ENCODE measurements around the gene JUNB. TPM values are rescaled to one million over a fixed set of nuclear protein-coding genes. Genes with fewer than 3 reads are reported as not detected.

Gene JUNB
- total RNA-seq, 1 experiment from 2014 or later = 194 TPM

- TF ChIP-seq, protein P1, sequence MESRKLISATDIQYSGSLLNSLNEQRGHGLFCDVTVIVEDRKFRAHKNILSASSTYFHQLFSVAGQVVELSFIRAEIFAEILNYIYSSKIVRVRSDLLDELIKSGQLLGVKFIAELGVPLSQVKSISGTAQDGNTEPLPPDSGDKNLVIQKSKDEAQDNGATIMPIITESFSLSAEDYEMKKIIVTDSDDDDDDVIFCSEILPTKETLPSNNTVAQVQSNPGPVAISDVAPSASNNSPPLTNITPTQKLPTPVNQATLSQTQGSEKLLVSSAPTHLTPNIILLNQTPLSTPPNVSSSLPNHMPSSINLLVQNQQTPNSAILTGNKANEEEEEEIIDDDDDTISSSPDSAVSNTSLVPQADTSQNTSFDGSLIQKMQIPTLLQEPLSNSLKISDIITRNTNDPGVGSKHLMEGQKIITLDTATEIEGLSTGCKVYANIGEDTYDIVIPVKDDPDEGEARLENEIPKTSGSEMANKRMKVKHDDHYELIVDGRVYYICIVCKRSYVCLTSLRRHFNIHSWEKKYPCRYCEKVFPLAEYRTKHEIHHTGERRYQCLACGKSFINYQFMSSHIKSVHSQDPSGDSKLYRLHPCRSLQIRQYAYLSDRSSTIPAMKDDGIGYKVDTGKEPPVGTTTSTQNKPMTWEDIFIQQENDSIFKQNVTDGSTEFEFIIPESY (IDR thresholded peaks at IDR 0.05; ENCODE audit: extremely low read depth, insufficient replicate concordance, low read length) = no peak
- TF ChIP-seq ZFX (IDR thresholded peaks at IDR 0.05) (no peak), ZNF274 (IDR thresholded peaks at IDR 0.05; ENCODE audit: low read depth, low read length) (no peak), EGR1 (IDR thresholded peaks at IDR 0.05; ENCODE audit: low read depth) (no peak)
- Histone ChIP-seq H3K4me3 (replicated peaks in 1 of 2; ENCODE audit: low read depth in 1 of 2, low read length in 2 of 2) (peak overlapping the region; percentile 13 to 29; a peak in 3 of 4 replicates), H4K20me1 (ENCODE audit: insufficient read depth) (no peaks in the 10 kb centered on the region), H3K9me3 (ENCODE audit: control insufficient read depth in 1 of 2, insufficient read depth in 1 of 2, low read depth in 1 of 2, low read length in 2 of 2) (no peaks in the 10 kb centered on the region), H3K27ac (ENCODE audit: low read depth, low read length) (no peak overlapping the region), H3K36me3 (ENCODE audit: control insufficient read depth in 1 of 2, insufficient read depth in 2 of 2, low read length in 2 of 2) (no peaks in the 10 kb centered on the region), H3K4me1 (ENCODE audit: control insufficient read depth in 1 of 2, insufficient read depth in 2 of 2, low read length in 2 of 2) (peaks cover 36 to 60% of the 10 kb centered on the region in 2 experiments), H3K9ac (ENCODE audit: low read length) (0 out of 2 replicates have a peak overlapping the region, but pooled peaks have one; percentile 27), H3K79me2 (ENCODE audit: insufficient read depth, low read length) (no peaks in the 10 kb centered on the region; the same call in 1 of the 2 replicates), H3K4me2 (ENCODE audit: low read length) (peak overlapping the region; percentile 69), H3K9me2 (ENCODE audit: insufficient read depth) (no peaks in the 10 kb centered on the region), H3K27me3 (ENCODE audit: insufficient read depth, low read length) (no peaks in the 10 kb centered on the region), H2AFZ (ENCODE audit: low read depth, low read length, poor library complexity, severe bottlenecking) (no peak overlapping the region)
- intact Hi-C loops (cut with micrococcal nuclease) = no loop called here
- DNase-seq (ENCODE audit: low read depth, low spot score) (no peak), ATAC-seq (no peak)
- CTCF ChIA-PET = interaction anchor here (0.5 to 2.2 kb wide), 4 partner anchors 7 to 967 kb away, joined by 3 to 8 read pairs (median 4); no protein-coding TSS in a partner anchor
- POLR2A ChIA-PET = interaction anchor here (3.0 kb wide), 1 partner anchor 41 kb away, joined by 14 read pairs; the partner anchor contains the start of gene JUNB
- no TSS peak for BruUV-seq (replicated peaks)
- RAD21 ChIA-PET (ENCODE audit: low non-redundant PET in 1 of 2, low total read pairs in 2 of 2, uncharacterized antibody in 2 of 2, unreplicated experiment in 2 of 2) = no interaction called here
Observed at GRCh38 chr19:12833418-12833737, 42.1 kb downstream of the JUNB start.

DNA sequence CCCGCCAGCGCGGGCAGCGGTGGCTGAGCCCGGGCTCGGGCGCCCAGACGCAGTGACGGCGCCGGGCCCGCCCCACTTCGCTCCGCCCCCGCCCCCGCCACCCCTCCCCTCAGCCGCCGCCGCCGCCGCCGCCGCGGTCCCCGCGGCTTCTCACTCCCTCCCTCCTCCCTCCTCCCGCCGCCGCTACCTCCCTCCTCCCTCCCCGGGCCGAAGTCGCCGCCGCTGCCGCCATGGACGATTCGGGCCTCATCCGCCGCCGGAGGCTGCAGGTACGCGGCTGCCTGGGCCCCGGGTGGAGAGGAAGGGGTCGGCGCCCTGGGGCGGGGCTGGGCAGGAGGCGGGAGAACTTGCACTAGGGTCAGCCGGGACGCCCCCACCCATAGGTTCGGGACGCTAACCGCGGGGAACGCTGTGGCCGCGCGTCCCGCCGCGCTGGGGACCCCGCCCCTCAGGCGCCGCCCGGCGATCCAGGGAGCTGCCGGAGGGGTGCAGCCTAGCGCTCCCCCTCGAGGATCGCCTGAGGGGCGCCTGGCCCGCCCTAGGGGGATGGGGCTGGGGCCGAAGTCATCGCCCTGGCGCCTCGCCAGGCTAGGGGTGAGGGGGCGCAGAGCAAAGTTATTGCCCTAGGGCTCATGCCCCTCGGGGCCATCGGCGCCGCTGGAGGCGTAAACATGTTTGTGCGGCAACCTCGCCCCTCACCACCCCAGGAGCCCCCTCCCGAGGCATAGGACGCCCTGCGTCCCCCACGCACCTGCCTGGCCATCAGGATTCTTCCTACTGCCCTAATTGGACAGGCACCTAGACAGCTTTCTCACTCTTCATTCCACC, 42.7 kb downstream of the JUNB start:
- RAD21 ChIA-PET (ENCODE audit: low non-redundant PET in 1 of 2, low total read pairs in 2 of 2, uncharacterized antibody in 2 of 2, unreplicated experiment in 2 of 2) = no interaction called here
- Histone ChIP-seq H3K9me3 (ENCODE audit: control insufficient read depth in 1 of 2, insufficient read depth in 1 of 2, low read depth in 1 of 2, low read length in 2 of 2) (no peaks in the 10 kb centered on the region), H3K9me2 (ENCODE audit: insufficient read depth) (no peaks in the 10 kb centered on the region), H3K4me2 (ENCODE audit: low read length) (peak overlapping the region; percentile 93), H3K4me1 (ENCODE audit: control insufficient read depth in 1 of 2, insufficient read depth in 2 of 2, low read length in 2 of 2) (peaks cover 36 to 58% of the 10 kb centered on the region in 2 experiments), H3K4me3 (replicated peaks in 1 of 2; ENCODE audit: low read depth in 1 of 2, low read length in 2 of 2) (peak overlapping the region; percentile 65 to 69), H3K27ac (ENCODE audit: low read depth, low read length) (peak overlapping the region; percentile 89), H3K9ac (ENCODE audit: low read length) (peak overlapping the region; percentile 73), H3K36me3 (ENCODE audit: control insufficient read depth in 1 of 2, insufficient read depth in 2 of 2, low read length in 2 of 2) (no peaks in the 10 kb centered on the region), H3K79me2 (ENCODE audit: insufficient read depth, low read length) (peaks cover 3% of the 10 kb centered on the region; the same call in 1 of the 2 replicates), H2AFZ (ENCODE audit: low read depth, low read length, poor library complexity, severe bottlenecking) (no peak overlapping the region), H3K27me3 (ENCODE audit: insufficient read depth, low read length) (no peaks in the 10 kb centered on the region), H4K20me1 (ENCODE audit: insufficient read depth) (no peaks in the 10 kb centered on the region)
- no TSS peak for BruUV-seq (replicated peaks)
- DNase-seq (ENCODE audit: low read depth, low spot score) (no peak), ATAC-seq (peak; percentile 28)
- intact Hi-C loops (cut with micrococcal nuclease) = no loop called here
- no peak for TF ChIP-seq EZH2phosphoT487 (IDR thresholded peaks at IDR 0.05; ENCODE audit: borderline replicate concordance)
- 0 out of 2 replicates have a peak, but pooled peaks have one; percentile 29 for TF ChIP-seq POLR2AphosphoS5 (IDR thresholded peaks at IDR 0.05; ENCODE audit: low read depth, low read length)
- POLR2A ChIA-PET = interaction anchor here (0.6 to 3.0 kb wide), 7 partner anchors 8 to 48 kb away, joined by 3 to 14 read pairs (median 3); partner anchors contain the start of genes JUNB, RNASEH2A and THSD8
- CTCF ChIA-PET = interaction anchor here (0.7 to 2.6 kb wide), 9 partner anchors 8 to 131 kb away, joined by 3 to 12 read pairs (median 4); no protein-coding TSS in a partner anchor
